Measurements from ENCODE around the gene GPR63. TPM values are rescaled to one million over a fixed set of nuclear protein-coding genes. Genes with fewer than 3 reads are reported as not detected.

The GPR63 gene
- total and polyA plus RNA-seq, 8 donors: 0.71 to 3.8 (median 3.0) TPM

GRCh38 chr6:96787846-96788580 lies 49.3 kb downstream of the GPR63 start:
- ATAC-seq: no peak
- H3K27ac ChIP-seq: no peak overlapping the region
- intact Hi-C loops (cut with DNase I): no loop called here

GRCh38 chr6:96786336-96786735 lies 50.9 kb downstream of the GPR63 start:
- Histone ChIP-seq H3K4me1 (no peaks in the 10 kb centered on the region), H3K27me3 (no peaks in the 10 kb centered on the region), H3K27ac (no peak overlapping the region), H3K4me3 (no peak overlapping the region), H3K36me3 (no peaks in the 10 kb centered on the region), H3K9me3 (no peaks in the 10 kb centered on the region)
- ATAC-seq: no peak
- DNase-seq: no peak
- no peak for TF ChIP-seq CTCF (IDR thresholded peaks at IDR 0.05)
- intact Hi-C loops (cut with DNase I): no loop called here

More at GRCh38 chr6:96787846-96788580, 49.3 kb downstream of the GPR63 start:
- H3K4me3 ChIP-seq: no peak overlapping the region
- no peaks in the 10 kb centered on the region for H3K27me3 ChIP-seq
- H3K36me3 ChIP-seq: no peaks in the 10 kb centered on the region
- H3K4me1 ChIP-seq: no peaks in the 10 kb centered on the region
- DNase-seq: no peak
- no peak for TF ChIP-seq CTCF (IDR thresholded peaks at IDR 0.05)
- no peaks in the 10 kb centered on the region for H3K9me3 ChIP-seq

DNA sequence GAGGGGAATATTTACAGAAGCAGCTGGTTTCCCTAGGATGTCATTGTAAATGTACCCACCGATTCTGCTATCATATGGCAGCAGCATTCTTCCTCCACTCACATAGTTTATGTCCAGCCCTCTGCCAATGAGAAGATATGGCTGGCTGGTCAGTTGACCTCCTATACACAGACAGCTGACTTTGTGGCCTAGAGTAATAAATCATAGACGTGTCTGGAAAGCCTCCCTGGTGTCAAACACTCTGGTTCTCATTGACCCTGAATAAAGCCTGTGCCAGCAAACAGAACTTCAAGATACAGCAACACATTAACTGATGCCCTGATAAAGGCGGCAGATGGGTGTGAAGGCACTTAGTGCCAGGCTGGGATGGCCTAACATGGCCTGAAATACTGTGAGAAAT lies 52.6 kb downstream of the GPR63 start:
- no peaks in the 10 kb centered on the region for H3K9me3 ChIP-seq
- no peak for DNase-seq
- H3K36me3 ChIP-seq: no peaks in the 10 kb centered on the region
- TF ChIP-seq CTCF (IDR thresholded peaks at IDR 0.05): no peak
- H3K27ac ChIP-seq: no peak overlapping the region
- no peaks in the 10 kb centered on the region for H3K27me3 ChIP-seq
- no peak overlapping the region for H3K4me3 ChIP-seq
- intact Hi-C loops (cut with DNase I): no loop called here
- H3K4me1 ChIP-seq: no peaks in the 10 kb centered on the region
- no peak for ATAC-seq

GRCh38 chr6:96783307-96783706 lies 54.0 kb downstream of the GPR63 start:
- H3K9me3 ChIP-seq: no peaks in the 10 kb centered on the region
- no peaks in the 10 kb centered on the region for H3K36me3 ChIP-seq
- no peaks in the 10 kb centered on the region for H3K27me3 ChIP-seq
- TF ChIP-seq CTCF (IDR thresholded peaks at IDR 0.05): no peak
- no peak overlapping the region for H3K27ac ChIP-seq
- H3K4me3 ChIP-seq: no peak overlapping the region
- no peak for DNase-seq
- no peaks in the 10 kb centered on the region for H3K4me1 ChIP-seq
- intact Hi-C loops (cut with DNase I): no loop called here
- no peak for ATAC-seq

- no peak overlapping the region for H3K27ac ChIP-seq
- H3K4me1 ChIP-seq: no peaks in the 10 kb centered on the region
- H3K36me3 ChIP-seq: no peaks in the 10 kb centered on the region
- no peak for ATAC-seq
- no peaks in the 10 kb centered on the region for H3K27me3 ChIP-seq
- H3K4me3 ChIP-seq: no peak overlapping the region
- no peaks in the 10 kb centered on the region for H3K9me3 ChIP-seq
- intact Hi-C loops (cut with DNase I): no loop called here
- TF ChIP-seq CTCF (IDR thresholded peaks at IDR 0.05): no peak
- DNase-seq: no peak
Measured at GRCh38 chr6:96781557-96781956, 55.7 kb downstream of the GPR63 start.

All from left lung (tissue), 10 donors.